Endodermal cell (in vitro differentiated cells): ENCODE measurements around the gene PCDHGA1. TPM values are rescaled to one million over a fixed set of nuclear protein-coding genes. Genes with fewer than 3 reads are reported as not detected.
A peak's percentile ranks its signal among the peaks of the same experiment; 100 is the strongest.

Experiments
- DNase-seq: peaks from one replicate; pipeline ENCODE4 v3.0.0-alpha.2; 2017
- H3K27ac ChIP-seq: 2 replicates; pipeline ENCODE4 v1.5.1; 2013; ENCODE audit warnings: mild to moderate bottlenecking, low read depth, low read length, moderate library complexity
- H3K27me3 ChIP-seq: 2 replicates; pipeline ENCODE4 v1.6.1; 2013; ENCODE audit warnings: mild to moderate bottlenecking, low read length, moderate library complexity; ENCODE audit not compliant: insufficient read depth, control insufficient read depth, poor library complexity, severe bottlenecking
- H3K36me3 ChIP-seq: 2 replicates; pipeline ENCODE4 v1.7.0; 2013; ENCODE audit warnings: mild to moderate bottlenecking, low read length, moderate library complexity; ENCODE audit not compliant: control insufficient read depth, insufficient read depth
- H3K4me1 ChIP-seq: one replicate; pipeline ENCODE4 v1.7.0; 2013; ENCODE audit warnings: low read length; ENCODE audit not compliant: control insufficient read depth, insufficient read depth
- H3K4me3 ChIP-seq: 2 replicates; pipeline ENCODE4 v1.5.1; 2013; ENCODE audit warnings: mild to moderate bottlenecking, low read length, moderate library complexity
- H3K9ac ChIP-seq: 2 replicates; pipeline ENCODE4 v1.6.1; 2013; ENCODE audit warnings: mild to moderate bottlenecking, low read length, moderate library complexity; ENCODE audit not compliant: poor library complexity, severe bottlenecking; ENCODE audit errors: extremely low read depth
- H3K9me3 ChIP-seq: 2 replicates; pipeline ENCODE4 v1.6.1; 2013; ENCODE audit warnings: mild to moderate bottlenecking, low read length, moderate library complexity; ENCODE audit not compliant: control insufficient read depth
- H3K27ac Mint-ChIP-seq: 2 replicates; pipeline ENCODE4 v1.8.0; 2020; ENCODE audit warnings: mixed read lengths
- H3K27me3 Mint-ChIP-seq: 2 replicates; pipeline ENCODE4 v1.8.0; 2021; ENCODE audit warnings: mild to moderate bottlenecking, mixed read lengths; ENCODE audit not compliant: insufficient read depth
- H3K36me3 Mint-ChIP-seq: 2 replicates; pipeline ENCODE4 v1.8.0; 2020; ENCODE audit warnings: low read depth, mixed read lengths
- H3K4me1 Mint-ChIP-seq: 2 replicates; pipeline ENCODE4 v1.8.0; 2020; ENCODE audit warnings: mixed read lengths
- H3K4me3 Mint-ChIP-seq: 2 replicates; pipeline ENCODE4 v1.8.0; 2020; ENCODE audit warnings: mild to moderate bottlenecking, moderate library complexity, mixed read lengths
- H3K9me3 Mint-ChIP-seq: 2 replicates; pipeline ENCODE4 v1.8.0; 2020; ENCODE audit warnings: mild to moderate bottlenecking, mixed read lengths
- CTCF ChIP-seq: fragments of 200-600 bp; sonication (generic); conservative IDR thresholded peaks from 2 replicates; pipeline ENCODE4 v1.5.0; 2021; ENCODE audit warnings: antibody characterized with exemption, mild to moderate bottlenecking
- WGBS, 2 experiments: methylation state at CpG; one replicate each; pipeline versions ENCODE4 v1.1.5 to v1.1.7; 2013; ENCODE audit warnings: missing lambda C conversion rate in 2 of 2, mixed read lengths in 1 of 2; ENCODE audit not compliant: insufficient coverage in 1 of 2, insufficient read length in 1 of 2; 5-methylcytosine and 5-hydroxymethylcytosine counted together
- total RNA-seq, 2 donors: library from RNA; stranded (reverse); fragmentation: NEBNext Ultra II Directional in 1 of 2; extraction: Animal tissue kit (Norgen Biotek cat#: 25700) in 1 of 2; gene quantifications; 2 replicates in 1 of 2; 3 replicates in 1 of 2; pipeline ENCODE4 v1.2.1, GENCODE V29; 2021

Gene PCDHGA1
- total RNA-seq, 2 donors from 2014 or later, result 0.38 to 2.2 TPM

- Mint-ChIP-seq H3K27me3 (no peaks in the 10 kb centered on the region), H3K4me1 (peaks cover 8% of the 10 kb centered on the region), H3K4me3 (no peak overlapping the region), H3K27ac (no peak overlapping the region), H3K9me3 (no peaks in the 10 kb centered on the region), H3K36me3 (peaks cover 17% of the 10 kb centered on the region)
- no peak for TF ChIP-seq CTCF
- Histone ChIP-seq H3K36me3 (peaks cover 6% of the 10 kb centered on the region), H3K9ac (no peak overlapping the region), H3K27me3 (no peaks in the 10 kb centered on the region), H3K9me3 (no peaks in the 10 kb centered on the region), H3K4me3 (no peak overlapping the region), H3K27ac (peak overlapping the region; percentile 72), H3K4me1 (peaks cover 11% of the 10 kb centered on the region)
- DNase-seq, result no peak
- 91% methylated on average over 5 to 8 of the region's 8 CpGs for WGBS, 2 experiments
These were observed 176.3 kb downstream of the PCDHGA1 start for GRCh38 chr5:141506381-141507155.

GRCh38 chr5:141507387-141508091 is 177.2 kb downstream of the PCDHGA1 start:
- no peak overlapping the region for H3K9ac ChIP-seq
- H3K27ac ChIP-seq, result peak overlapping the region; percentile 72
- no peaks in the 10 kb centered on the region for H3K27me3 ChIP-seq
- DNase-seq, result no peak
- no peaks in the 10 kb centered on the region for H3K9me3 Mint-ChIP-seq
- H3K36me3 ChIP-seq, result peaks cover 8% of the 10 kb centered on the region
- peaks cover 8% of the 10 kb centered on the region for H3K4me1 Mint-ChIP-seq
- H3K4me1 ChIP-seq, result peaks cover 11% of the 10 kb centered on the region
- no peak for TF ChIP-seq CTCF
- no peak overlapping the region for H3K4me3 ChIP-seq
- H3K9me3 ChIP-seq, result no peaks in the 10 kb centered on the region
- no peak overlapping the region for H3K4me3 Mint-ChIP-seq
- H3K27ac Mint-ChIP-seq, result peak overlapping the region; percentile 64
- no peaks in the 10 kb centered on the region for H3K27me3 Mint-ChIP-seq
- 83 to 85% methylated on average over 6 to 11 of the region's 11 CpGs for WGBS, 2 experiments
- H3K36me3 Mint-ChIP-seq, result peaks cover 16% of the 10 kb centered on the region

GRCh38 chr5:141508440-141508797 is 178.1 kb downstream of the PCDHGA1 start:
- TF ChIP-seq CTCF, result no peak
- no peaks in the 10 kb centered on the region for H3K9me3 ChIP-seq
- H3K36me3 ChIP-seq, result peaks cover 8% of the 10 kb centered on the region
- Mint-ChIP-seq H3K4me1 (peaks cover 13% of the 10 kb centered on the region), H3K27me3 (peaks cover 4% of the 10 kb centered on the region), H3K27ac (no peak overlapping the region), H3K4me3 (peak overlapping the region; percentile 28), H3K36me3 (peaks cover 16% of the 10 kb centered on the region), H3K9me3 (no peaks in the 10 kb centered on the region)
- H3K27me3 ChIP-seq, result no peaks in the 10 kb centered on the region
- DNase-seq, result no peak
- WGBS, 2 experiments, result 15 to 28% methylated on average over 6 to 9 of the region's 9 CpGs
- peaks cover 11% of the 10 kb centered on the region for H3K4me1 ChIP-seq
- no peak overlapping the region for H3K4me3 ChIP-seq
- peak overlapping the region; percentile 72 for H3K27ac ChIP-seq
- H3K9ac ChIP-seq, result no peak overlapping the region
